Activated naive CD8-positive, alpha-beta T cell (primary cell): ENCODE data around the gene AQP1.

Source experiments
- H3K27ac Mint-ChIP-seq: one replicate; pipeline ENCODE4 v1.8.0; 2021; ENCODE audit warnings: mixed read lengths
- H3K27me3 Mint-ChIP-seq: one replicate; pipeline ENCODE4 v1.8.0; 2021; ENCODE audit warnings: mixed read lengths
- H3K36me3 Mint-ChIP-seq: one replicate; pipeline ENCODE4 v1.8.0; 2021; ENCODE audit warnings: mixed read lengths
- H3K4me1 Mint-ChIP-seq: one replicate; pipeline ENCODE4 v1.8.0; 2021; ENCODE audit warnings: low read depth, mixed read lengths
- H3K4me3 Mint-ChIP-seq: one replicate; pipeline ENCODE4 v1.8.0; 2021; ENCODE audit warnings: mild to moderate bottlenecking, mixed read lengths
- H3K9me3 Mint-ChIP-seq: one replicate; pipeline ENCODE4 v1.8.0; 2021; ENCODE audit warnings: low read depth, mixed read lengths

AQP1 gene

DNA sequence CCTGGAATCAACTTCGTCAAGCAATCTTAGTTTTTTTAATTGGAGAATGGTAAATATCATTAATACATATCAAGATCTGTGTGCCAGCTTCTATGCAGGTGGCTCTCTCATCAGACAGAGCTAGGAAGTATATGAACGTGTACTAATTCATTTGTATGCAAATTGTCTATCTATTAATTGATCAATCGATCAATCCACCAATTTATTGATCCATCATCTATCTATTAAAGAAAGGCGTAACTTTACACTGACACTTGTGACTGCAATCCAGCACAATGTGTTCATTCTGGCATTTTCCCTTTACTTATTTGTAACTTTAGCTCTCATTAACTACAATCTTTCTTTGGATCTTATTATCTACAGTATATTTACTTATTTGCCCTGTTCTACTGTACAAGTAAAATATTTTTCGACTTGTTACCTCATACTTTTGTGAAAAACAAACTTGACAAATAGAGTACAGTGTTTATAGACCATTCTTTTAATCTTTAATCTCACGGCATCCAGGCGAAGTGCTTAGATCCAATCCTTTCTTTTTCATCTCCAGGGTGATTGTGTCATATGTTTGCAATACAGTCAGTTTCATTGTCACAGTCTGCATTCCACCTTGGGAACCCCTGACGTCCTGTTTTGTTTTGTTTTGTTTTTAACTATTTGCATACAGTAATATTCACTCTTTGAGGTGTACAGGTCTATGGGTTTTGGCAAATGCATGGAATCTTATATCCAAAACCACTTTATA is 30.1 kb downstream of the AQP1 start:
- Mint-ChIP-seq H3K27me3 (peaks cover 24% of the 10 kb centered on the region), H3K4me1 (no peaks in the 10 kb centered on the region), H3K27ac (no peak overlapping the region), H3K9me3 (peaks cover 9% of the 10 kb centered on the region), H3K36me3 (no peaks in the 10 kb centered on the region), H3K4me3 (no peak overlapping the region)

DNA sequence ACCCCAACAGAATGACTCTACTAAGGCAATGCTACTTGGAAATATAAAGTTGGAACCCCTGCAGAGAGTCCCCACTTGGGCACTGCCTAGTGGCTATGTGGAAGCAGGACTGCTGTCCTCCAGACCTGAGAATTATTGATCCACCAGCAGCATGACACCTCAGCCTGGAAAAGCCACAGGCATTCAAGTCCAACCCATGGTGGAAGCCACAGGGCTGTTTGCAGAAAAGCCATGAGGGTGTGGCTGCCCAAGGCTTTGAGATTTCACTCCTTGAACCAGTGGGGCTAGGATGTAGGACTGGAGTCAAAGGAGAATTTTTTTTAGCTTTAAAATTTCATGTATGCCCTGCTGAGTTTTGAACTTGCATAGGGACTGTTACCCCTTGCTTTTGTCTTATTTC is 38.5 kb downstream of the AQP1 start:
- peaks cover 5% of the 10 kb centered on the region for H3K36me3 Mint-ChIP-seq
- no peak overlapping the region for H3K27ac Mint-ChIP-seq
- H3K4me3 Mint-ChIP-seq: no peak overlapping the region
- peaks cover 27% of the 10 kb centered on the region for H3K27me3 Mint-ChIP-seq
- peaks cover 13% of the 10 kb centered on the region for H3K9me3 Mint-ChIP-seq
- no peaks in the 10 kb centered on the region for H3K4me1 Mint-ChIP-seq

DNA sequence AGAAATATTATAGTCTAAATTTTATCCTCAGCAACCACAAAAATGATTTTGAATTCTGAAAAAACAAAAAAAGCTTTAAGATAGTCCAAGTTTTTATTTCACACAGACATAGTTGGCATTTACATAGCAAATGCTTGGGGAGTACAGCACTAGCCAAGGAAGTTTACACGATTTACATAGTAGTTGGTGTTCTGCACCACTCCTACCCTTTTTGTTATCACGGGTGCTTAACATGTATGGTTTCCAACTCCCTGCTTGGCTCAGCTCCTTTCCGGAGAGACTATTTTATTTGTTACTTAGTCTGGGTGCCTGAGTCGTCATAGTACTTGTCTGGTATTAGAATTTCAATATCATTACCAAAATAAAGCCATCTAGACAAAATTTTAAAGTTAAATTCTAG is 43.3 kb downstream of the AQP1 start:
- no peak overlapping the region for H3K4me3 Mint-ChIP-seq
- H3K9me3 Mint-ChIP-seq: peaks cover 9% of the 10 kb centered on the region
- H3K27ac Mint-ChIP-seq: no peak overlapping the region
- peaks cover 22% of the 10 kb centered on the region for H3K27me3 Mint-ChIP-seq
- H3K36me3 Mint-ChIP-seq: peaks cover 7% of the 10 kb centered on the region
- no peaks in the 10 kb centered on the region for H3K4me1 Mint-ChIP-seq

DNA sequence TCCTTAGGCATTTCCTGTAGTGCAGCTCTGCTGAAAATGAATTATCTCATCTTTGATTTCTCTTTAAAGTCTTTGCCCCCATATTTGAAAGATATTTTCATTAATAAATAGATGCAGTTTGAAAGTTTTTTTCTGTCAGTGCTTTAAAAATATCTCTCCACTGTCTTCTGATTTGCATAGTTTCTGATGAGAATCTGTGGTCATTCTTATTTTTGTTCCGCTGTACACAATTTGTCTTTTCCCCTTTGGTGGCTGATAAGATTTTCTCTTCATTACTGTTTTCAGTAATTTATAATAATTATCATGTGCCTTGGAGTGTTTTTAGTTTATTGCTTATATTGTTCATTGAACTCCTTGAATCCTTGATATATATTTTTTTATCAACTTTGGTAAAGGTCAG is 45.1 kb downstream of the AQP1 start:
- no peak overlapping the region for H3K27ac Mint-ChIP-seq
- no peaks in the 10 kb centered on the region for H3K4me1 Mint-ChIP-seq
- peaks cover 9% of the 10 kb centered on the region for H3K9me3 Mint-ChIP-seq
- H3K36me3 Mint-ChIP-seq: peaks cover 7% of the 10 kb centered on the region
- peaks cover 17% of the 10 kb centered on the region for H3K27me3 Mint-ChIP-seq
- H3K4me3 Mint-ChIP-seq: no peak overlapping the region

GRCh38 chr7:30963842-30964241 is 52.2 kb downstream of the AQP1 start, which contains the start of gene GHRHR:
Gene GHRHR, plus strand, starts transcription at chr7:30963953. Its CDS starts 116 bp downstream, at chr7:30964069.
- no peak within 1 kb of the TSS for H3K4me3 Mint-ChIP-seq

DNA sequence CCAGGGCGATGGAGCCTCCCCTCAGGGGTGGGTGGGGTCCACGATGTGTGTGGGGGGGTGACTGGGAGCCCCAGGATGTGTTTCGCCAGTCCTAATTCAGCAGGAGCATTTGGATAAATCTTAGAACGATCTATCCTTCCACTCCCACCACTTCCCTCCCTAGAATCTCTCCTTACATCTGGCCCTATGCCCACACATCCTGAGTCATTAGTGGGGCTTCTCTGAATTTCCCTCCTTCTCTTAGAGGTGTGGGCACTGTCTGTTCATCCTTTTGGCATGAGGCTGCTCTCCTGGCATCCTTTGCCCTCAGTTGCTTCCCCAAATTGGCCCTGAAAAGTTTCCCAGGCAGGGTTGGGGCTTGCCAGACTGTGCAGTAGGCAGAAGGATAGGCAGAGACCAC is 53.7 kb downstream of the AQP1 start:
- H3K27me3 Mint-ChIP-seq: peaks cover 3% of the 10 kb centered on the region
- no peak overlapping the region for H3K27ac Mint-ChIP-seq
- no peaks in the 10 kb centered on the region for H3K36me3 Mint-ChIP-seq
- H3K4me3 Mint-ChIP-seq: no peak overlapping the region
- no peaks in the 10 kb centered on the region for H3K9me3 Mint-ChIP-seq
- H3K4me1 Mint-ChIP-seq: no peaks in the 10 kb centered on the region

More at GRCh38 chr7:30963842-30964241, 52.2 kb downstream of the AQP1 start, which contains the start of gene GHRHR:
- no peaks in the 10 kb centered on the region for H3K9me3 Mint-ChIP-seq
- peaks cover 7% of the 10 kb centered on the region for H3K27me3 Mint-ChIP-seq
- H3K36me3 Mint-ChIP-seq: no peaks in the 10 kb centered on the region
- no peak within 1 kb of the TSS for H3K27ac Mint-ChIP-seq
- H3K4me1 Mint-ChIP-seq: no peaks in the 10 kb centered on the region

GRCh38 chr7:30965883-30966282 is 54.2 kb downstream of the AQP1 start:
- Mint-ChIP-seq H3K27ac (no peak overlapping the region), H3K4me3 (no peak overlapping the region), H3K27me3 (peaks cover 3% of the 10 kb centered on the region), H3K36me3 (no peaks in the 10 kb centered on the region), H3K4me1 (no peaks in the 10 kb centered on the region), H3K9me3 (no peaks in the 10 kb centered on the region)

- no peaks in the 10 kb centered on the region for H3K9me3 Mint-ChIP-seq
- no peaks in the 10 kb centered on the region for H3K36me3 Mint-ChIP-seq
Observed at GRCh38 chr7:30968294-30968693, 56.6 kb downstream of the AQP1 start.

DNA sequence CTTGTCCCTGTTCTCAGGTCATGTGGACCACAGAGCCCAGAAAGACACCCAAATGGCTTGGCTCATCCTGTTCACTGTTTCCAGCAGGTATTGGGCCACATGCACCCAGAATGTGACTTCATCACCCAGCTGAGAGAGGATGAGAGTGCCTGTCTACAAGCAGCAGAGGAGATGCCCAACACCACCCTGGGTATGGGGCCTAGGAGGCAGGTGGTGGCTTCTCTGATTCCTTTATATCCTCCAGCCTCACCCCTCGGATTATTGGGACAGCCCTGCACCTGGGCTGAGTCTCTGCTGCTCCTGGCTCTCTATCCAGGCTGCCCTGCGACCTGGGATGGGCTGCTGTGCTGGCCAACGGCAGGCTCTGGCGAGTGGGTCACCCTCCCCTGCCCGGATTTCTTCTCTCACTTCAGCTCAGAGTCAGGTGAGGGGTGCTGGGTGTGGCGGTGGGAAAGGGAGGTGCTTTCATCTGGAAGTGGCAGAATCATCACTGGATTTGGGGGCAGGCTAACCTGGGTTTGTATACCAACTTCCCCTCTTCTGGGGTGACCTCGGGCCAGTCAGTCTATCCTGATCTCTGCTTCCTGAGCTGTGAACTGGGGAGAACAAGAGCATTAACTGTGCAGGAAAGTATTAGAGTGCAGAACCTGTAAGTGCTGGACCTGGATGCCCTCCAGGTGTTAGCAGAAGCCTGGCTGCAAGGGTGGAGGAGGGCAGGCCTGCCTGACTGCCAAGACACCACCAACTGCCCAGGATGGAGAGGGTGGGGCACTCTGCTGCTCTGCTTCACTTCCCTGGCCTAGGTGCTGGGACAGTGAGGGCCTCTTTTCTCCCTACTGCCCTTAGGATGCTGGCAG is 57.3 kb downstream of the AQP1 start:
- Mint-ChIP-seq H3K36me3 (no peaks in the 10 kb centered on the region), H3K9me3 (no peaks in the 10 kb centered on the region), H3K4me1 (no peaks in the 10 kb centered on the region), H3K27ac (no peak overlapping the region), H3K4me3 (no peak overlapping the region), H3K27me3 (peaks cover 11% of the 10 kb centered on the region)

More at GRCh38 chr7:30968294-30968693, 56.6 kb downstream of the AQP1 start:
- Mint-ChIP-seq H3K27me3 (peaks cover 9% of the 10 kb centered on the region), H3K4me3 (no peak overlapping the region), H3K27ac (no peak overlapping the region), H3K4me1 (no peaks in the 10 kb centered on the region)

DNA sequence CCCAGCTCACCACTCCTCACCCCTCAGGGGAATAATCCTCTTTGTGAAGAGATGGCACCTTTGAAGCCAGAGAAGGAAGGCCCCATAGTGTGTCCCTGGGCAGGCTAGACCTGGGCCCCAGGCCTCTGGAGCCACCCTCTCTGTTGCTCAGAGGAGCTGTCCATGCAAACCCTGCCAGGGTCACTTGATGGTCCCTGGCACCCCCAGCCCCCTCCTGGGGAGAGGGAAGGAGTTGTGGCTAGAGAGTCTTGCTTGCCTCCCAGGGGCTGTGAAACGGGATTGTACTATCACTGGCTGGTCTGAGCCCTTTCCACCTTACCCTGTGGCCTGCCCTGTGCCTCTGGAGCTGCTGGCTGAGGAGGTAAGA is 57.9 kb downstream of the AQP1 start:
- no peak overlapping the region for H3K4me3 Mint-ChIP-seq
- H3K36me3 Mint-ChIP-seq: no peaks in the 10 kb centered on the region
- H3K4me1 Mint-ChIP-seq: no peaks in the 10 kb centered on the region
- H3K27ac Mint-ChIP-seq: no peak overlapping the region
- H3K9me3 Mint-ChIP-seq: no peaks in the 10 kb centered on the region
- peaks cover 11% of the 10 kb centered on the region for H3K27me3 Mint-ChIP-seq

DNA sequence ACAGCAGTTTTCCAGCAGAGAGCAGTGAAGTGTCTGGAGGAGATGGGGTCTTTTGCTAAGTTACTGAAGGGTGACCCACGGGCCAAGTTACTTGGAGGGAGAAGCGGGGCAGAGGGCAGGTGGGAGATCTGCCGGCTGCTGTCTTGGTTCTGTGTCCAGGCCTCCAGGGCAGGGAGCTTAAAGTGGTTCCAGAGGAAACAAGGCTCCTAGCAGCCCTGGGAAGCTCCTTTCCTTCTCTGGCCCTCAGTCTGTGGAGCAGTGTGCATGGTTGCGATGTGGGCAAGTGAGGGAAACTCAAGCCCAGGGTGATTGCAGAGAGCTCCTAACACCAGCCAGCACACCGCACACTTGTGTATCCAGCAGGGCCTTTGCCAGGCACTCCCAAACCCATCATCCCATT is 58.4 kb downstream of the AQP1 start:
- H3K9me3 Mint-ChIP-seq: no peaks in the 10 kb centered on the region
- peaks cover 11% of the 10 kb centered on the region for H3K27me3 Mint-ChIP-seq
- no peak overlapping the region for H3K4me3 Mint-ChIP-seq
- H3K4me1 Mint-ChIP-seq: peaks cover 1% of the 10 kb centered on the region
- H3K36me3 Mint-ChIP-seq: no peaks in the 10 kb centered on the region
- no peak overlapping the region for H3K27ac Mint-ChIP-seq

DNA sequence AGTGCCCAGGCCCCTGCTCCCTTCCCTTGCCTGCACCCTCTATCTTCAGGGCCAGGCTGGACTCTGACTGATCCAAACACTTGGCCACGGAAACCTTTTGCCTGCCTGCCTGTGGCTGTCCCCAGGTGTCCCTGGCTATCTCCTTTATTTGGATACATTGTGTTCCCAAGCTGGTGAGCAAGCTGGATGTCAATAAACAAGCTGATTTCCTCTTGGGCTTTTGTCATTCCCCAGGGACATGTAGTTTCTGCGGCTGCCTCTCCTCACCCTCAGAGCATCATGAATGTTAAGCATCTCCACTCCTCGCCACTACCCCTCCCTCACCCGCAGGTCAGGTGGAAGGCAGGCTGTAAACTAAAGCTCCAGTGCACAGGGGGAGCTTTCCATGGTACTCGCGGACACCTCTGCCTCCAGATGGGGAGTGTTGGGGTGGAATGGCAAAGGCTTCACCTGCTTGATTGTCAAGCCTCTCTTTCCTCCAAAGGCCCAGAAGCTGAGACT is 59.0 kb downstream of the AQP1 start:
- H3K36me3 Mint-ChIP-seq: no peaks in the 10 kb centered on the region
- H3K27ac Mint-ChIP-seq: no peak overlapping the region
- peaks cover 12% of the 10 kb centered on the region for H3K27me3 Mint-ChIP-seq
- H3K4me3 Mint-ChIP-seq: no peak overlapping the region
- peaks cover 1% of the 10 kb centered on the region for H3K4me1 Mint-ChIP-seq
- no peaks in the 10 kb centered on the region for H3K9me3 Mint-ChIP-seq

DNA sequence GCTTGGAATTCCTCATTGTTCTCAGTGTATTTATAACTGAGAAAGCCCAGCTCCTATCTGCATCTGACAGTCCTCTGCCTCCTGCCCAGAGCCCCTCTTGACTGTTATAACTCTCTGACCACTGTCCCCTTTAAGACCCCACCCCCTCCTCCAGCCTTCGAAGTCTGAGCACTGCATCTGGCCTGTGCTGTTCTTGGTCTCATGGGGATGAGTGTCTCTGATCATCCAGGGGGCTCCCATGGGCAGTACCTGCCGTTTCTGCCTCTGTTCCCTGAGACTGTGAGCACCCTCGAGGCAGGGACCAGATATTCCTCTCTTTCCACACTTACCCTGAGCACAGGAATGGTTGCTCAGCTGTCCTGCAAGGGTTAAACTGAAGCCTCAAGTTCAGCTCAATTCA is 59.8 kb downstream of the AQP1 start:
- peaks cover 16% of the 10 kb centered on the region for H3K27me3 Mint-ChIP-seq
- no peaks in the 10 kb centered on the region for H3K9me3 Mint-ChIP-seq
- no peaks in the 10 kb centered on the region for H3K36me3 Mint-ChIP-seq
- H3K4me3 Mint-ChIP-seq: no peak overlapping the region
- H3K27ac Mint-ChIP-seq: no peak overlapping the region
- peaks cover 1% of the 10 kb centered on the region for H3K4me1 Mint-ChIP-seq

DNA sequence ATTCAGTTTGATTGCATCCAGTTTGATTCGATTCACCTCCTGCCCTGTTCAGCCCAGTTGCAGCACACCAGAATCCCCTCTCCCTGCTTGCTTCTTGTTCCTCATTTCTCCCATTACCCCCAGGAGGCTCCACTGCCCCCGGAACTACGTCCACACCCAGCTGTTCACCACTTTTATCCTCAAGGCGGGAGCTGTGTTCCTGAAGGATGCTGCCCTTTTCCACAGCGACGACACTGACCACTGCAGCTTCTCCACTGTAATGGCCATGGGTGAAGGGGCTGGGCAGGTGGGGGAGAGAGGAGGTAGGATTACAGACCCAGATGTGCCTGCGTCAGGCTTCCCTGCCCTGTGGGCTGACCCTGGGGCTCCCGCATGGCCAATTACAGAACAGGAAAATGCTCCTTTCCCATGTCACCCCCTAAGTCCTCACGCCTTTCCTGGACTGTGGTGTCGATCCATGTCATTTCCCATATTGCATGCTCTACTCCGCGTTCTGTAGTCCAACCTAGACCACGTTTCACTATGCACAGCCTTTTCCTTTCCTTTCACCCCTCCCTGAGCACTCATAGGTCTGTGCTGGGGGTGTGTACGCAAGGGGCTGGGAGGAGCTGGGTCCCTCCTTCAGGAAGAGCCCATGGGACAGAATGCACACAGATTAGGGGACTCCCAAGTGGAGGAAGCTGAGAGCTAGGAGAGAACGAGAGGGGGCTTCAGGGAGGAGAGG is 60.3 kb downstream of the AQP1 start:
- H3K4me3 Mint-ChIP-seq: no peak overlapping the region
- H3K36me3 Mint-ChIP-seq: no peaks in the 10 kb centered on the region
- peaks cover 1% of the 10 kb centered on the region for H3K4me1 Mint-ChIP-seq
- peaks cover 16% of the 10 kb centered on the region for H3K27me3 Mint-ChIP-seq
- H3K9me3 Mint-ChIP-seq: no peaks in the 10 kb centered on the region
- H3K27ac Mint-ChIP-seq: no peak overlapping the region

DNA sequence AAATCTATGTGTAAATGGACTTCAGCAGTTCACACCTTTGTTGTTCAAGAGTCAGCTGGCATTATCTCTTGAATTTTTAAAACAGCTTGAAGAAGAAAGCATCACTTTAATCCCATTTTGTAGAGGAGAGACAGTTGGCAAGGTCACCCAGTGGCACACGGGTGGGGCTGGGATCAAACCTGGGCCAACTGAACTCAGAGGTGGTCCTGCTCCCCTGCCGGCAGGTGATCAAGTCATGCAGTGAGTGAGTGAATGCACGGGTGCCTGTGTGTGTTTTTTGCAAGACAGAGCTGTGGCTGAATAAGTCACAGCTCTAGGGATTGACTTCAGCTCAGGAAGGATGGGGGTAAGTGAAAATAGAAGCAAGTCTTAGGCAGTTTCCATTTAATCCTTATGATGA is 61.6 kb downstream of the AQP1 start:
- H3K4me1 Mint-ChIP-seq: peaks cover 1% of the 10 kb centered on the region
- no peak overlapping the region for H3K27ac Mint-ChIP-seq
- H3K27me3 Mint-ChIP-seq: peaks cover 13% of the 10 kb centered on the region
- no peak overlapping the region for H3K4me3 Mint-ChIP-seq
- no peaks in the 10 kb centered on the region for H3K36me3 Mint-ChIP-seq
- H3K9me3 Mint-ChIP-seq: no peaks in the 10 kb centered on the region
